Measurements from ENCODE around the gene CWC27. TPM values are rescaled to one million over a fixed set of nuclear protein-coding genes. Genes with fewer than 3 reads are reported as not detected.

CWC27 gene
- polyA plus RNA-seq, 2 of the 4 experiments (the other 2 are of a cell fraction): 24.1 to 48.5 TPM

DNA sequence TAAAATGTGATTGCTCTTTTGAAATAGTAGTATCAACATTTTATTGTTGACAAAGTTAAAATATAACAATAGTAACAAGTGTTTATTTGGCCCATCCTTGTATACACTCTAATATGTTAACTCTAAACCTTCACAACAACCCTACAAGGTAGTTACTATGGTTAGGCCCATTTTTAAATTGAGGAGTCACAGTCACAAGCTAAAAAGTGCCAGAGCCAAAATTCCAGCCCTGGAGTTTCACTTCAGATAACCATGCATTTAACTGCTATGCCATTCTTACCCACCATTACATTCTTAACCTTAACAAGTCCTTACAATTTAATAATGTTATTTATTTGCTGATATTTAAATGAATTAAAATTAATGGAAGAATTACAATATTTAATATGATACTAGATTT, 91.2 kb downstream of the CWC27 start:
- FAIRE-seq (no peak), DNase-seq (ENCODE audit: low read depth in 1 of 2, low spot score in 1 of 2) (no peak), ATAC-seq (no peak)
- no peak for TF ChIP-seq HEYL (CRISPR knock-in tag; IDR thresholded peaks at IDR 0.05)
- TF ChIP-seq SREBF2 (IDR thresholded peaks at IDR 0.05): no peak
- no peak for TF ChIP-seq NPAS2 (CRISPR knock-in tag; IDR thresholded peaks at IDR 0.05; ENCODE audit: borderline replicate concordance)
- no peak for TF ChIP-seq HOXB13 (CRISPR knock-in tag; IDR thresholded peaks at IDR 0.05; ENCODE audit: low read depth)
- no peak for TF ChIP-seq HDAC2 (IDR thresholded peaks at IDR 0.05)
- TF ChIP-seq CBX2 (IDR thresholded peaks at IDR 0.05; ENCODE audit: borderline replicate concordance, low read depth): no peak
- no peak for TF ChIP-seq CHD4 (IDR thresholded peaks at IDR 0.05; ENCODE audit: borderline replicate concordance)
- TF ChIP-seq NFE2L2 (conservative IDR thresholded peaks at IDR 0.05; ENCODE audit: low read length): no peak
- TF ChIP-seq EHMT2 (IDR thresholded peaks at IDR 0.05; ENCODE audit: low read depth): no peak
- TF ChIP-seq TP53 (CRISPR knock-in tag; IDR thresholded peaks at IDR 0.05): no peak
- no peak for TF ChIP-seq EP300 (IDR thresholded peaks at IDR 0.05)
- TF ChIP-seq, protein P1, sequence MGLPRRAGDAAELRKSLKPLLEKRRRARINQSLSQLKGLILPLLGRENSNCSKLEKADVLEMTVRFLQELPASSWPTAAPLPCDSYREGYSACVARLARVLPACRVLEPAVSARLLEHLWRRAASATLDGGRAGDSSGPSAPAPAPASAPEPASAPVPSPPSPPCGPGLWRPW (IDR thresholded peaks at IDR 0.05): no peak
- no peak for TF ChIP-seq NR3C1 (IDR thresholded peaks at IDR 0.05)
- TF ChIP-seq, protein P2, sequence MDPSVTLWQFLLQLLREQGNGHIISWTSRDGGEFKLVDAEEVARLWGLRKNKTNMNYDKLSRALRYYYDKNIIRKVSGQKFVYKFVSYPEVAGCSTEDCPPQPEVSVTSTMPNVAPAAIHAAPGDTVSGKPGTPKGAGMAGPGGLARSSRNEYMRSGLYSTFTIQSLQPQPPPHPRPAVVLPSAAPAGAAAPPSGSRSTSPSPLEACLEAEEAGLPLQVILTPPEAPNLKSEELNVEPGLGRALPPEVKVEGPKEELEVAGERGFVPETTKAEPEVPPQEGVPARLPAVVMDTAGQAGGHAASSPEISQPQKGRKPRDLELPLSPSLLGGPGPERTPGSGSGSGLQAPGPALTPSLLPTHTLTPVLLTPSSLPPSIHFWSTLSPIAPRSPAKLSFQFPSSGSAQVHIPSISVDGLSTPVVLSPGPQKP (IDR thresholded peaks at IDR 0.05; ENCODE audit: low read depth, low read length): no peak
- no peak for TF ChIP-seq ZC3H11A (IDR thresholded peaks at IDR 0.05)
- TF ChIP-seq, protein P3, sequence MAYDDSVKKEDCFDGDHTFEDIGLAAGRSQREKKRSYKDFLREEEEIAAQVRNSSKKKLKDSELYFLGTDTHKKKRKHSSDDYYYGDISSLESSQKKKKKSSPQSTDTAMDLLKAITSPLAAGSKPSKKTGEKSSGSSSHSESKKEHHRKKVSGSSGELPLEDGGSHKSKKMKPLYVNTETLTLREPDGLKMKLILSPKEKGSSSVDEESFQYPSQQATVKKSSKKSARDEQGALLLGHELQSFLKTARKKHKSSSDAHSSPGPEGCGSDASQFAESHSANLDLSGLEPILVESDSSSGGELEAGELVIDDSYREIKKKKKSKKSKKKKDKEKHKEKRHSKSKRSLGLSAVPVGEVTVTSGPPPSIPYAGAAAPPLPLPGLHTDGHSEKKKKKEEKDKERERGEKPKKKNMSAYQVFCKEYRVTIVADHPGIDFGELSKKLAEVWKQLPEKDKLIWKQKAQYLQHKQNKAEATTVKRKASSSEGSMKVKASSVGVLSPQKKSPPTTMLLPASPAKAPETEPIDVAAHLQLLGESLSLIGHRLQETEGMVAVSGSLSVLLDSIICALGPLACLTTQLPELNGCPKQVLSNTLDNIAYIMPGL (CRISPR knock-in tag; IDR thresholded peaks at IDR 0.05; ENCODE audit: borderline replicate concordance): no peak
- Histone ChIP-seq H3K4me2 (no peak overlapping the region), H3K4me3 (no peak overlapping the region), H3K27ac (no peak overlapping the region), H3K9me3 (no peaks in the 10 kb centered on the region), H3K4me1 (no peaks in the 10 kb centered on the region)
- ChIA-PET CTCF (interaction anchor here (1.1 kb wide), 1 partner anchor 14 kb away, joined by 3 read pairs; no protein-coding TSS in a partner anchor), POLR2A (no interaction called here)

DNA sequence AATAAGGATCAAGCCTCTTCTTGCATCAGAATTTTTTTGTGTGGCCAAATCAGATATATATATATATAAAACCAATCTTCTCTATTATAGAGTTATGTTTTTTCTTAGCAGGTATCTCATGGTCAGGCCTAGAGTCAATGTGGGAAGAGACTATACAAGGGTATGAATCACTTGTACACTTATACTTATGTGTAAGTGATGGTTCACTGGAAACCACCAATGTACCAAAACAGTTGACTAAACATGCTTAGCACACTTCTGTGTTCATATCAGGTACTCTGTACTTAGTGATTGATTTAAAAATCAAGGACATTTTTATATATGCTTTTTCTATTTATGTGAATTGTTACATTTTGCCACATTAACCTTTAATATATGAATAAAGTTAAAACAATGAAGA, 92.6 kb downstream of the CWC27 start:
- ChIA-PET CTCF (no interaction called here), POLR2A (no interaction called here)
- H3K27ac ChIP-seq: no peak overlapping the region
- no peaks in the 10 kb centered on the region for H3K4me1 ChIP-seq
- no peak for FAIRE-seq
- no peak for ATAC-seq
- no peak overlapping the region for H3K4me2 ChIP-seq
- H3K4me3 ChIP-seq: no peak overlapping the region
- H3K9me3 ChIP-seq: no peaks in the 10 kb centered on the region
- DNase-seq (ENCODE audit: low read depth in 1 of 2, low spot score in 1 of 2): no peak
- TF ChIP-seq CHD4 (IDR thresholded peaks at IDR 0.05; ENCODE audit: borderline replicate concordance) (no peak), NFE2L2 (conservative IDR thresholded peaks at IDR 0.05; ENCODE audit: low read length) (no peak), MAFK (IDR thresholded peaks at IDR 0.05; ENCODE audit: partially characterized antibody) (no peak), FOSL2 (IDR thresholded peaks at IDR 0.05) (no peak), FOSL2 (CRISPR knock-in tag; IDR thresholded peaks at IDR 0.05) (no peak), HOXA7 (CRISPR knock-in tag; IDR thresholded peaks at IDR 0.05) (no peak), NR3C1 (IDR thresholded peaks at IDR 0.05) (no peak), JUNB (IDR thresholded peaks at IDR 0.05) (no peak), MAZ (IDR thresholded peaks at IDR 0.05; ENCODE audit: borderline replicate concordance, low read depth, low read length) (no peak), CEBPB (IDR thresholded peaks at IDR 0.05) (no peak), RNF2 (IDR thresholded peaks at IDR 0.05; ENCODE audit: borderline replicate concordance, low read depth) (no peak), RFX5 (IDR thresholded peaks at IDR 0.05) (no peak), PHF8 (IDR thresholded peaks at IDR 0.05; ENCODE audit: borderline replicate concordance, low read depth) (no peak), HOXB13 (CRISPR knock-in tag; IDR thresholded peaks at IDR 0.05; ENCODE audit: low read depth) (no peak), RCOR1 (IDR thresholded peaks at IDR 0.05; ENCODE audit: low read depth, low read length) (no peak)
- TF ChIP-seq, protein P2 (IDR thresholded peaks at IDR 0.05; ENCODE audit: low read depth, low read length): no peak
- TF ChIP-seq, protein P4, sequence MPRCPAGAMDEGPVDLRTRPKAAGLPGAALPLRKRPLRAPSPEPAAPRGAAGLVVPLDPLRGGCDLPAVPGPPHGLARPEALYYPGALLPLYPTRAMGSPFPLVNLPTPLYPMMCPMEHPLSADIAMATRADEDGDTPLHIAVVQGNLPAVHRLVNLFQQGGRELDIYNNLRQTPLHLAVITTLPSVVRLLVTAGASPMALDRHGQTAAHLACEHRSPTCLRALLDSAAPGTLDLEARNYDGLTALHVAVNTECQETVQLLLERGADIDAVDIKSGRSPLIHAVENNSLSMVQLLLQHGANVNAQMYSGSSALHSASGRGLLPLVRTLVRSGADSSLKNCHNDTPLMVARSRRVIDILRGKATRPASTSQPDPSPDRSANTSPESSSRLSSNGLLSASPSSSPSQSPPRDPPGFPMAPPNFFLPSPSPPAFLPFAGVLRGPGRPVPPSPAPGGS (IDR thresholded peaks at IDR 0.05): no peak
- TF ChIP-seq, protein P1 (IDR thresholded peaks at IDR 0.05): no peak
- TF ChIP-seq, protein P5, sequence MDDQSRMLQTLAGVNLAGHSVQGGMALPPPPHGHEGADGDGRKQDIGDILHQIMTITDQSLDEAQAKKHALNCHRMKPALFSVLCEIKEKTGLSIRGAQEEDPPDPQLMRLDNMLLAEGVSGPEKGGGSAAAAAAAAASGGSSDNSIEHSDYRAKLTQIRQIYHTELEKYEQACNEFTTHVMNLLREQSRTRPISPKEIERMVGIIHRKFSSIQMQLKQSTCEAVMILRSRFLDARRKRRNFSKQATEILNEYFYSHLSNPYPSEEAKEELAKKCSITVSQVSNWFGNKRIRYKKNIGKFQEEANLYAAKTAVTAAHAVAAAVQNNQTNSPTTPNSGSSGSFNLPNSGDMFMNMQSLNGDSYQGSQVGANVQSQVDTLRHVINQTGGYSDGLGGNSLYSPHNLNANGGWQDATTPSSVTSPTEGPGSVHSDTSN (IDR thresholded peaks at IDR 0.05): no peak
